ENCODE measurements around the gene SCN1A. TPM values are rescaled to one million over a fixed set of nuclear protein-coding genes. Genes with fewer than 3 reads are reported as not detected.

The SCN1A gene
- polyA plus RNA-seq, 3 donors, result not detected

- WGBS (ENCODE audit: insufficient coverage), result no CpG with 5 or more reads among the region's 3 CpGs
- Histone ChIP-seq H3K36me3 (replicated peaks in 1 of 2; ENCODE audit: control insufficient read depth in 1 of 2, insufficient read depth in 2 of 2, low read length in 2 of 2) (no peaks in the 10 kb centered on the region), H3K27ac (ENCODE audit: low read depth in 1 of 2, low read length in 2 of 2) (no peak overlapping the region), H2AFZ (ENCODE audit: insufficient read depth, low read depth, low read length, poor library complexity, severe bottlenecking) (no peak overlapping the region), H3K9me3 (replicated peaks in 1 of 2; ENCODE audit: control insufficient read depth in 1 of 2, insufficient read depth in 1 of 2, low read length in 2 of 2) (no peaks in the 10 kb centered on the region), H4K20me1 (ENCODE audit: insufficient read depth, low read length) (no peaks in the 10 kb centered on the region), H3K79me2 (ENCODE audit: insufficient read depth, low read length) (no peaks in the 10 kb centered on the region), H3K9ac (ENCODE audit: insufficient read depth, low read length, poor library complexity, severe bottlenecking) (no peak overlapping the region), H3K4me2 (replicated peaks; ENCODE audit: extremely low read depth, low read length, poor library complexity, severe bottlenecking) (no peak overlapping the region), H3K27me3 (ENCODE audit: control insufficient read depth in 2 of 2, insufficient read depth in 2 of 2, low read length in 2 of 2) (no peaks in the 10 kb centered on the region), H3K4me3 (replicated peaks in 1 of 3; ENCODE audit: low read depth in 2 of 3, low read length in 3 of 3) (no peak overlapping the region), H3K4me1 (ENCODE audit: control insufficient read depth in 1 of 2, insufficient read depth in 2 of 2, low read length in 2 of 2) (no peaks in the 10 kb centered on the region)
- TF ChIP-seq, protein P1, sequence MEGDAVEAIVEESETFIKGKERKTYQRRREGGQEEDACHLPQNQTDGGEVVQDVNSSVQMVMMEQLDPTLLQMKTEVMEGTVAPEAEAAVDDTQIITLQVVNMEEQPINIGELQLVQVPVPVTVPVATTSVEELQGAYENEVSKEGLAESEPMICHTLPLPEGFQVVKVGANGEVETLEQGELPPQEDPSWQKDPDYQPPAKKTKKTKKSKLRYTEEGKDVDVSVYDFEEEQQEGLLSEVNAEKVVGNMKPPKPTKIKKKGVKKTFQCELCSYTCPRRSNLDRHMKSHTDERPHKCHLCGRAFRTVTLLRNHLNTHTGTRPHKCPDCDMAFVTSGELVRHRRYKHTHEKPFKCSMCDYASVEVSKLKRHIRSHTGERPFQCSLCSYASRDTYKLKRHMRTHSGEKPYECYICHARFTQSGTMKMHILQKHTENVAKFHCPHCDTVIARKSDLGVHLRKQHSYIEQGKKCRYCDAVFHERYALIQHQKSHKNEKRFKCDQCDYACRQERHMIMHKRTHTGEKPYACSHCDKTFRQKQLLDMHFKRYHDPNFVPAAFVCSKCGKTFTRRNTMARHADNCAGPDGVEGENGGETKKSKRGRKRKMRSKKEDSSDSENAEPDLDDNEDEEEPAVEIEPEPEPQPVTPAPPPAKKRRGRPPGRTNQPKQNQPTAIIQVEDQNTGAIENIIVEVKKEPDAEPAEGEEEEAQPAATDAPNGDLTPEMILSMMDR (IDR thresholded peaks at IDR 0.05), result no peak
- no peaks in the 10 kb centered on the region for H3K4me1 Mint-ChIP-seq
- intact Hi-C loops (cut with micrococcal nuclease), result no loop called here
- no peak for DNase-seq
- H3K27ac Mint-ChIP-seq, result no peak overlapping the region
- H3K4me3 Mint-ChIP-seq, result no peak overlapping the region
- H3K36me3 Mint-ChIP-seq, result no peaks in the 10 kb centered on the region
- H3K9me3 Mint-ChIP-seq, result peaks cover 0 to 2% (median 0%) of the 10 kb centered on the region in 7 donors
- H3K27me3 Mint-ChIP-seq (ENCODE audit: low read depth in 3 of 3), result peaks cover 0 to 2% (median 0%) of the 10 kb centered on the region in 3 donors
Measured at GRCh38 chr2:166156985-166157490, 29.2 kb upstream of the SCN1A start.

GRCh38 chr2:166155589-166155988 lies 27.8 kb upstream of the SCN1A start:
- Mint-ChIP-seq H3K27me3 (ENCODE audit: low read depth in 3 of 3) (peaks cover 0 to 2% (median 2%) of the 10 kb centered on the region in 3 donors), H3K4me1 (no peaks in the 10 kb centered on the region), H3K9me3 (peaks cover 0 to 2% (median 0%) of the 10 kb centered on the region in 7 donors), H3K4me3 (no peak overlapping the region), H3K36me3 (no peaks in the 10 kb centered on the region), H3K27ac (no peak overlapping the region)
- Histone ChIP-seq H3K36me3 (replicated peaks in 1 of 2; ENCODE audit: control insufficient read depth in 1 of 2, insufficient read depth in 2 of 2, low read length in 2 of 2) (no peaks in the 10 kb centered on the region), H3K4me2 (replicated peaks; ENCODE audit: extremely low read depth, low read length, poor library complexity, severe bottlenecking) (no peak overlapping the region), H3K79me2 (ENCODE audit: insufficient read depth, low read length) (no peaks in the 10 kb centered on the region), H3K27ac (ENCODE audit: low read depth in 1 of 2, low read length in 2 of 2) (no peak overlapping the region), H3K9ac (ENCODE audit: insufficient read depth, low read length, poor library complexity, severe bottlenecking) (no peak overlapping the region), H3K4me1 (ENCODE audit: control insufficient read depth in 1 of 2, insufficient read depth in 2 of 2, low read length in 2 of 2) (no peaks in the 10 kb centered on the region), H3K9me3 (replicated peaks in 1 of 2; ENCODE audit: control insufficient read depth in 1 of 2, insufficient read depth in 1 of 2, low read length in 2 of 2) (no peaks in the 10 kb centered on the region), H4K20me1 (ENCODE audit: insufficient read depth, low read length) (no peaks in the 10 kb centered on the region), H2AFZ (ENCODE audit: insufficient read depth, low read depth, low read length, poor library complexity, severe bottlenecking) (no peak overlapping the region), H3K4me3 (replicated peaks in 1 of 3; ENCODE audit: low read depth in 2 of 3, low read length in 3 of 3) (no peak overlapping the region), H3K27me3 (ENCODE audit: control insufficient read depth in 2 of 2, insufficient read depth in 2 of 2, low read length in 2 of 2) (no peaks in the 10 kb centered on the region)
- WGBS (ENCODE audit: insufficient coverage), result no CpG with 5 or more reads among the region's 2 CpGs
- DNase-seq, result no peak
- intact Hi-C loops (cut with micrococcal nuclease), result no loop called here
- TF ChIP-seq, protein P1 (IDR thresholded peaks at IDR 0.05), result no peak

All from CD14-positive monocyte (primary cell).